B cell (primary cell): ENCODE results near the gene PTPMT1. TPM values are rescaled to one million over a fixed set of nuclear protein-coding genes. Genes with fewer than 3 reads are reported as not detected.
A peak's percentile ranks its signal among the peaks of the same experiment; 100 is the strongest.

ENCODE experiments used
- ATAC-seq: fragments of 200-7000 bp; cut with Tn5 transposase; one replicate; pipeline ENCODE4 v1.10.0; 2021; ENCODE audit warnings: low read depth, mild to moderate bottlenecking, moderate number of reproducible peaks, moderate library complexity
- CTCF ChIA-PET: fragments of 350-600 bp; sonication (Branson Sonifier 250); formaldehyde crosslinking; loops from one replicate; lab custom pipeline; 2021; ENCODE audit warnings: antibody characterized with exemption, inconsistent platforms; lab: Charles Lee
- POLR2A ChIA-PET: fragments of 350-600 bp; sonication (Branson Sonifier 250); formaldehyde crosslinking; loops from one replicate; lab custom pipeline; 2021; ENCODE audit warnings: antibody characterized with exemption; lab: Charles Lee
- DNase-seq: peaks from one replicate; pipeline ENCODE4 v3.0.0; 2013
- H2AFZ ChIP-seq: 2 replicates; pipeline ENCODE4 v1.6.1; 2012; ENCODE audit warnings: mild to moderate bottlenecking, low read depth, low read length; ENCODE audit not compliant: insufficient read depth, poor library complexity, severe bottlenecking
- H3K27ac ChIP-seq, 2 donors: 1 replicate in 1 of 2; 2 replicates in 1 of 2; pipeline ENCODE4 v1.5.1; 2012 to 2013; ENCODE audit warnings: low read length in 2 of 2, mild to moderate bottlenecking in 2 of 2, moderate library complexity in 1 of 2
- H3K27me3 ChIP-seq, 4 experiments: fragments of 200-600 bp in 1 of 4; sonication (generic) in 1 of 4; replicated peaks in 1 of 4; 1 replicate in 2 of 4; 2 replicates in 2 of 4; pipeline versions ENCODE4 v1.6.1 to v1.7.0; 2013 to 2016; ENCODE audit warnings: low read length in 3 of 4, mild to moderate bottlenecking in 2 of 4, mixed read lengths in 1 of 4, moderate library complexity in 1 of 4; ENCODE audit not compliant: insufficient read depth in 4 of 4, control insufficient read depth in 3 of 4; ENCODE audit errors: control extremely low read depth in 1 of 4
- H3K36me3 ChIP-seq, 2 experiments: replicated peaks in 1 of 2; 1 replicate in 1 of 2; 2 replicates in 1 of 2; pipeline versions ENCODE4 v1.6.1 to v1.7.1; 2013; ENCODE audit warnings: low read length in 1 of 2; ENCODE audit not compliant: insufficient read depth in 2 of 2, control insufficient read depth in 1 of 2; ENCODE audit errors: control extremely low read depth in 1 of 2, extremely low read depth in 1 of 2
- H3K4me1 ChIP-seq, 2 donors: fragments of 200-600 bp in 1 of 2; sonication (generic) in 1 of 2; 1 replicate in 1 of 2; 2 replicates in 1 of 2; pipeline versions ENCODE4 v1.5.1 to v1.6.1; 2013 to 2017; ENCODE audit warnings: low read length in 2 of 2; ENCODE audit not compliant: control insufficient read depth in 2 of 2, insufficient read depth in 2 of 2
- H3K4me2 ChIP-seq: replicated peaks from 2 replicates; pipeline ENCODE3; 2012; ENCODE audit warnings: mild to moderate bottlenecking, low read depth, low read length; ENCODE audit not compliant: poor library complexity, severe bottlenecking
- H3K4me3 ChIP-seq, 5 experiments: fragments of 200-600 bp in 1 of 5; sonication (generic) in 1 of 5; 1 replicate in 3 of 5; 2 replicates in 2 of 5; pipeline versions ENCODE4 v1.5.1 to v1.7.0; 2011 to 2016; ENCODE audit warnings: low read length in 4 of 5, mild to moderate bottlenecking in 4 of 5, low read depth in 2 of 5, control low read depth in 1 of 5, moderate library complexity in 1 of 5; ENCODE audit not compliant: insufficient read depth in 1 of 5; ENCODE audit errors: control extremely low read depth in 1 of 5, extremely low read depth in 1 of 5
- H3K79me2 ChIP-seq: fragments of 200-600 bp; sonication (generic); one replicate; pipeline ENCODE4 v1.6.0; 2016; ENCODE audit warnings: low read length; ENCODE audit not compliant: control insufficient read depth, insufficient read depth
- H3K9ac ChIP-seq: fragments of 200-600 bp; sonication (generic); 2 replicates; pipeline ENCODE4 v1.6.1; 2017; ENCODE audit warnings: mild to moderate bottlenecking, low read length, moderate library complexity
- H3K9me3 ChIP-seq, 3 donors: one replicate each; pipeline versions ENCODE4 v1.6.1 to v1.7.1; 2013; ENCODE audit warnings: low read length in 2 of 3; ENCODE audit not compliant: control insufficient read depth in 2 of 3, insufficient read depth in 1 of 3; ENCODE audit errors: control extremely low read depth in 1 of 3
- H4K20me1 ChIP-seq: 2 replicates; pipeline ENCODE4 v1.6.0; 2012; ENCODE audit warnings: mild to moderate bottlenecking, low read length; ENCODE audit not compliant: insufficient read depth, control insufficient read depth, poor library complexity, severe bottlenecking
- H3K27ac Mint-ChIP-seq: one replicate; pipeline ENCODE4 v1.8.0; 2021; ENCODE audit warnings: mixed read lengths
- H3K27me3 Mint-ChIP-seq: one replicate; pipeline ENCODE4 v1.8.0; 2021; ENCODE audit warnings: mixed read lengths
- H3K4me1 Mint-ChIP-seq: one replicate; pipeline ENCODE4 v1.8.0; 2021; ENCODE audit warnings: mixed read lengths
- H3K4me3 Mint-ChIP-seq: one replicate; pipeline ENCODE4 v1.8.0; 2021; ENCODE audit warnings: mixed read lengths
- H3K9me3 Mint-ChIP-seq: one replicate; pipeline ENCODE4 v1.8.0; 2022; ENCODE audit warnings: mixed read lengths; ENCODE audit not compliant: insufficient read depth
- CTCF ChIP-seq: fragments of 200-600 bp; IDR thresholded peaks from one replicate; pipeline ENCODE4 v1.8.0; 2022; ENCODE audit warnings: antibody characterized with exemption, mild to moderate bottlenecking
- EZH2 ChIP-seq: IDR thresholded peaks from 2 replicates; pipeline ENCODE4 v1.6.1; 2012; ENCODE audit warnings: borderline replicate concordance, low read depth, mild to moderate bottlenecking, moderate library complexity, low read length; ENCODE audit not compliant: insufficient read depth, poor library complexity, severe bottlenecking
- WGBS: methylation state at CpG from one replicate; pipeline ENCODE4 v1.1.5; 2013; ENCODE audit warnings: missing lambda C conversion rate; ENCODE audit not compliant: insufficient coverage; 5-methylcytosine and 5-hydroxymethylcytosine counted together
- intact Hi-C: fragments of 100-400 bp; cut with micrococcal nuclease; formaldehyde crosslinking; loops from one replicate; pipeline ENCODE4 v1.10.0; 2022
- polyA plus RNA-seq: library from polyadenylated mRNA; depleted of rRNA; stranded (reverse); fragments of >200 nt; gene quantifications from 2 replicates; pipeline ENCODE4 v1.2.3, GENCODE V29; 2012
- total RNA-seq, 2 donors: library from RNA; stranded (reverse); fragments of 120-200 nt in 1 of 2; gene quantifications; 1 replicate in 1 of 2; 2 replicates in 1 of 2; pipeline versions ENCODE4 v1.2.3 to v1.2.4, GENCODE V29; 2013 to 2022

PTPMT1 gene
- total and polyA plus RNA-seq, 2 donors (not counting 1 experiment from before 2014, with no cell fraction given): 20.8 to 35.7 TPM

GRCh38 chr11:47539681-47540039, 25.7 kb upstream of the PTPMT1 start:
- Mint-ChIP-seq H3K4me1 (peaks cover 57% of the 10 kb centered on the region), H3K9me3 (no peaks in the 10 kb centered on the region), H3K27ac (peak overlapping the region; percentile 27), H3K27me3 (no peaks in the 10 kb centered on the region), H3K4me3 (peak overlapping the region; percentile 11)
- POLR2A ChIA-PET: no interaction called here
- H3K4me3 ChIP-seq: no peak overlapping the region
- peaks cover 19 to 32% of the 10 kb centered on the region in 2 donors for H3K4me1 ChIP-seq
- CTCF ChIA-PET: no interaction called here
- H3K36me3 ChIP-seq: peaks cover 0 to 3% of the 10 kb centered on the region in 2 experiments
- TF ChIP-seq CTCF: no peak
- TF ChIP-seq EZH2: no peak
- H3K9me3 ChIP-seq: no peaks in the 10 kb centered on the region
- DNase-seq (no peak), ATAC-seq (no peak)
- H3K27me3 ChIP-seq: no peaks in the 10 kb centered on the region
- H3K27ac ChIP-seq: peak overlapping the region in 1 of 2 donors; percentile 59
- H4K20me1 ChIP-seq: peaks cover 87% of the 10 kb centered on the region
- no peak overlapping the region for H2AFZ ChIP-seq
- no peak overlapping the region for H3K4me2 ChIP-seq
- no CpG with 5 or more reads among the region's 2 CpGs for WGBS
- peaks cover 100% of the 10 kb centered on the region for H3K79me2 ChIP-seq
- H3K9ac ChIP-seq: no peak overlapping the region
- intact Hi-C loops: no loop called here

GRCh38 chr11:47541070-47541469, 24.3 kb upstream of the PTPMT1 start:
- Histone ChIP-seq H3K4me3 (no peak overlapping the region), H3K4me2 (peak overlapping the region; percentile 0), H4K20me1 (peaks cover 85% of the 10 kb centered on the region), H3K9ac (no peak overlapping the region), H3K27me3 (no peaks in the 10 kb centered on the region), H3K27ac (peak overlapping the region in 1 of 2 donors; percentile 3), H3K9me3 (no peaks in the 10 kb centered on the region), H2AFZ (no peak overlapping the region), H3K79me2 (peaks cover 99% of the 10 kb centered on the region), H3K36me3 (peaks cover 0 to 3% of the 10 kb centered on the region in 2 experiments), H3K4me1 (peaks cover 18 to 32% of the 10 kb centered on the region in 2 donors)
- TF ChIP-seq EZH2: no peak
- no peak overlapping the region for H3K27ac Mint-ChIP-seq
- WGBS: 100% methylated on average over 2 of the region's 2 CpGs
- POLR2A ChIA-PET: interaction anchor here (1.1 kb wide), 1 partner anchor 37 kb away, joined by 12 read pairs; the partner anchor contains the start of genes KBTBD4 and NDUFS3
- DNase-seq (no peak), ATAC-seq (no peak)
- peaks cover 52% of the 10 kb centered on the region for H3K4me1 Mint-ChIP-seq
- no peaks in the 10 kb centered on the region for H3K27me3 Mint-ChIP-seq
- no peaks in the 10 kb centered on the region for H3K9me3 Mint-ChIP-seq
- CTCF ChIA-PET: interaction anchor here (1.6 kb wide), 1 partner anchor 11 kb away, joined by 4 read pairs; no protein-coding TSS in a partner anchor
- intact Hi-C loops: no loop called here
- H3K4me3 Mint-ChIP-seq: peak overlapping the region; percentile 0
